Measurements from ENCODE around the gene FICD. TPM values are rescaled to one million over a fixed set of nuclear protein-coding genes. Genes with fewer than 3 reads are reported as not detected.

The FICD gene
- total RNA-seq, 2 experiments from 2014 or later: 8.4 to 9.0 TPM

GRCh38 chr12:108547686-108548085, 32.6 kb downstream of the FICD start:
- no peaks in the 10 kb centered on the region for H3K9me2 ChIP-seq (ENCODE audit: insufficient read depth, low read length)
- TF ChIP-seq EZH2phosphoT487 (IDR thresholded peaks at IDR 0.05; ENCODE audit: borderline replicate concordance, low read depth, low read length): no peak
- TF ChIP-seq CTCF (conservative IDR thresholded peaks at IDR 0.05; ENCODE audit: low read length): no peak
- H3K79me2 ChIP-seq (ENCODE audit: insufficient read depth, low read depth, low read length): peaks cover 84% of the 10 kb centered on the region
- H3K4me1 ChIP-seq (ENCODE audit: insufficient read depth, low read length, poor library complexity, severe bottlenecking): peaks cover 49% of the 10 kb centered on the region
- no peak overlapping the region for H3K4me2 ChIP-seq (ENCODE audit: low read length)
- no TSS peak for BruUV-seq (replicated peaks)
- H3K4me3 ChIP-seq (ENCODE audit: low read depth, low read length, poor library complexity, severe bottlenecking): no peak overlapping the region
- no peak overlapping the region for H3K27ac ChIP-seq (ENCODE audit: low read depth, low read length, poor library complexity, severe bottlenecking)
- ChIA-PET POLR2A (interaction anchor here (2.2 kb wide), 1 partner anchor 10 kb away, joined by 12 read pairs; no protein-coding TSS in a partner anchor), CTCF (ENCODE audit: unreplicated experiment) (no interaction called here)
- no peak for DNase-seq (ENCODE audit: low spot score)
- H3K9me3 ChIP-seq (ENCODE audit: low read length): no peaks in the 10 kb centered on the region
- peaks cover 7% of the 10 kb centered on the region; the same call in 1 of the 2 replicates for H4K20me1 ChIP-seq (ENCODE audit: insufficient read depth, low read length)
- intact Hi-C loops (cut with micrococcal nuclease; ENCODE audit: unreplicated experiment): no loop called here
- H2AFZ ChIP-seq (ENCODE audit: low read length): no peak overlapping the region
- peaks cover 91% of the 10 kb centered on the region for H3K36me3 ChIP-seq (ENCODE audit: insufficient read depth, low read length)

GRCh38 chr12:108548954-108549521, 34.0 kb downstream of the FICD start:
- Histone ChIP-seq H3K27ac (ENCODE audit: low read depth, low read length, poor library complexity, severe bottlenecking) (peak overlapping the region; percentile 48), H4K20me1 (ENCODE audit: insufficient read depth, low read length) (peaks cover 20% of the 10 kb centered on the region; the same call in 1 of the 2 replicates), H3K9me2 (ENCODE audit: insufficient read depth, low read length) (no peaks in the 10 kb centered on the region), H3K36me3 (ENCODE audit: insufficient read depth, low read length) (peaks cover 91% of the 10 kb centered on the region), H3K79me2 (ENCODE audit: insufficient read depth, low read depth, low read length) (peaks cover 84% of the 10 kb centered on the region), H2AFZ (ENCODE audit: low read length) (no peak overlapping the region), H3K4me3 (ENCODE audit: low read depth, low read length, poor library complexity, severe bottlenecking) (no peak overlapping the region), H3K4me1 (ENCODE audit: insufficient read depth, low read length, poor library complexity, severe bottlenecking) (peaks cover 51% of the 10 kb centered on the region), H3K9me3 (ENCODE audit: low read length) (no peaks in the 10 kb centered on the region), H3K4me2 (ENCODE audit: low read length) (peak overlapping the region; percentile 27; the same call in 1 of the 2 replicates)
- DNase-seq (ENCODE audit: low spot score): no peak
- TF ChIP-seq CTCF (conservative IDR thresholded peaks at IDR 0.05; ENCODE audit: low read length): no peak
- TF ChIP-seq EZH2phosphoT487 (IDR thresholded peaks at IDR 0.05; ENCODE audit: borderline replicate concordance, low read depth, low read length): no peak
- intact Hi-C loops (cut with micrococcal nuclease; ENCODE audit: unreplicated experiment): no loop called here
- no TSS peak for BruUV-seq (replicated peaks)
- ChIA-PET CTCF (ENCODE audit: unreplicated experiment) (interaction anchor here (0.5 kb wide), 1 partner anchor 528 kb away, joined by 4 read pairs; no protein-coding TSS in a partner anchor), POLR2A (interaction anchor here (0.7 to 2.9 kb wide), 9 partner anchors 9 to 208 kb away, joined by 3 to 18 read pairs (median 10); partner anchors contain the start of genes ISCU and SART3)

GRCh38 chr12:108551535-108551934, 36.5 kb downstream of the FICD start:
- peaks cover 24% of the 10 kb centered on the region; the same call in 1 of the 2 replicates for H4K20me1 ChIP-seq (ENCODE audit: insufficient read depth, low read length)
- H3K36me3 ChIP-seq (ENCODE audit: insufficient read depth, low read length): peaks cover 89% of the 10 kb centered on the region
- peaks cover 98% of the 10 kb centered on the region for H3K79me2 ChIP-seq (ENCODE audit: insufficient read depth, low read depth, low read length)
- H3K4me3 ChIP-seq (ENCODE audit: low read depth, low read length, poor library complexity, severe bottlenecking): peak overlapping the region; percentile 35
- DNase-seq (ENCODE audit: low spot score): no peak
- H3K27ac ChIP-seq (ENCODE audit: low read depth, low read length, poor library complexity, severe bottlenecking): peak overlapping the region; percentile 44
- TF ChIP-seq EZH2phosphoT487 (IDR thresholded peaks at IDR 0.05; ENCODE audit: borderline replicate concordance, low read depth, low read length) (no peak), CTCF (conservative IDR thresholded peaks at IDR 0.05; ENCODE audit: low read length) (no peak)
- BruUV-seq (replicated peaks): no TSS peak
- H3K4me2 ChIP-seq (ENCODE audit: low read length): peak overlapping the region; percentile 66
- H3K9me3 ChIP-seq (ENCODE audit: low read length): no peaks in the 10 kb centered on the region
- ChIA-PET POLR2A (interaction anchor here (1.4 to 1.6 kb wide), 2 partner anchors 17 to 84 kb away, joined by 4 to 6 read pairs; no protein-coding TSS in a partner anchor), CTCF (ENCODE audit: unreplicated experiment) (no interaction called here)
- no peak overlapping the region for H2AFZ ChIP-seq (ENCODE audit: low read length)
- intact Hi-C loops (cut with micrococcal nuclease; ENCODE audit: unreplicated experiment): no loop called here
- H3K4me1 ChIP-seq (ENCODE audit: insufficient read depth, low read length, poor library complexity, severe bottlenecking): peaks cover 74% of the 10 kb centered on the region
- H3K9me2 ChIP-seq (ENCODE audit: insufficient read depth, low read length): no peaks in the 10 kb centered on the region
